GM18511 (cell line): Measurements from ENCODE around the gene BZW2.
"Not testable (repeated sequence)": the region's sequence is repeated elsewhere in the genome, so short reads cannot be mapped to it uniquely, and the experiment has no call there.

Experiments
- ATAC-seq: cut with Tn5 transposase; IDR thresholded peaks from one replicate; pipeline ENCODE4 v1.9.1; 2021; ENCODE audit warnings: mild to moderate bottlenecking, moderate library complexity; ENCODE audit not compliant: unreplicated experiment

The BZW2 gene

GRCh38 chr7:16670021-16670420 is 24.0 kb downstream of the BZW2 start:
- no peak for ATAC-seq

GRCh38 chr7:16670731-16671344 is 24.9 kb downstream of the BZW2 start:
- ATAC-seq = no peak

- no peak for ATAC-seq
Measured at GRCh38 chr7:16671811-16672210, 25.8 kb downstream of the BZW2 start.

GRCh38 chr7:16675277-16675676 is 29.3 kb downstream of the BZW2 start:
- ATAC-seq = no peak

- ATAC-seq = no peak
Measured at GRCh38 chr7:16677978-16678494, 32.1 kb downstream of the BZW2 start.

GRCh38 chr7:16678645-16679566 is 32.9 kb downstream of the BZW2 start:
- ATAC-seq = not testable (repeated sequence)

GRCh38 chr7:16684935-16685334 is 39.0 kb downstream of the BZW2 start:
- no peak for ATAC-seq

- ATAC-seq = no peak
Measured at GRCh38 chr7:16685535-16685934, 39.6 kb downstream of the BZW2 start.

- ATAC-seq = no peak
Measured at GRCh38 chr7:16688249-16688648, 42.3 kb downstream of the BZW2 start.

GRCh38 chr7:16691241-16691640 is 45.3 kb downstream of the BZW2 start:
- ATAC-seq = no peak

- no peak for ATAC-seq
Measured at GRCh38 chr7:16693601-16694318, 47.8 kb downstream of the BZW2 start.

- ATAC-seq = no peak
Measured at GRCh38 chr7:16694806-16695205, 48.8 kb downstream of the BZW2 start.

GRCh38 chr7:16695621-16696237 is 49.7 kb downstream of the BZW2 start:
- no peak for ATAC-seq

GRCh38 chr7:16697507-16698199 is 51.7 kb downstream of the BZW2 start:
- no peak for ATAC-seq

GRCh38 chr7:16698200-16698905 is 52.4 kb downstream of the BZW2 start:
- ATAC-seq = no peak

- ATAC-seq = no peak
Measured at GRCh38 chr7:16702441-16702840, 56.5 kb downstream of the BZW2 start.

- ATAC-seq = no peak
Measured at GRCh38 chr7:16708511-16708910, 62.5 kb downstream of the BZW2 start.

GRCh38 chr7:16708980-16709379 is 63.0 kb downstream of the BZW2 start:
- no peak for ATAC-seq

- ATAC-seq = no peak
Measured at GRCh38 chr7:16710651-16711050, 64.7 kb downstream of the BZW2 start.

GRCh38 chr7:16711730-16712129 is 65.7 kb downstream of the BZW2 start:
- ATAC-seq = no peak
